Measurements from ENCODE around the gene HPCA. TPM values are rescaled to one million over a fixed set of nuclear protein-coding genes. Genes with fewer than 3 reads are reported as not detected.

Gene HPCA
- total RNA-seq, 1 experiment from 2014 or later = not detected

DNA sequence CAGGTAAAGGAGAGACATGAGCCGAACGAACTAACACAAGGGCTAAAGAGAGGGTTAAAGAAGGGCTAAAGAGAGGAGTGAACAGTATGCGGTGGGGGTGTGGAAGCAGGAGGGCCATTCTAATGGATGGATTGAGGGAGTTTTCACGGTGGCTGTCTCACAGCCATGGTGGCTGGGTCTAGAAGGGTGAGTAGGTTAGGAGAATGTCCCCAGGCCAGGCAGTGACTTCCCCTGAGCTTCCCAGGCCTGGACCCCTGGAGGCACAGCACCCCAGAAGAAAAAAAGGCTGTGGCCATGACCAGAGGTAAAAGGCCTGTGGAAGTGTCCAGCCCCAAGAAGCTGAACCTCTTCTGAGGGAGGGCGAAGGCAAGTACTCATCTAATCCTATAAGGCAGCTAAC lies 19.1 kb upstream of the HPCA start:
- DNase-seq (ENCODE audit: low read depth in 1 of 2, low spot score in 2 of 2) = no peak
- no peak overlapping the region for H3K27ac ChIP-seq
- peaks cover 12% of the 10 kb centered on the region for H3K27me3 ChIP-seq (replicated peaks)
- H3K36me3 ChIP-seq = peaks cover 8% of the 10 kb centered on the region; the same call in 1 of the 2 replicates
- no peak overlapping the region for H3K4me3 ChIP-seq
- H3K4me1 ChIP-seq (replicated peaks) = peaks cover 14% of the 10 kb centered on the region
- H3K9me3 ChIP-seq (replicated peaks) = no peaks in the 10 kb centered on the region

DNA sequence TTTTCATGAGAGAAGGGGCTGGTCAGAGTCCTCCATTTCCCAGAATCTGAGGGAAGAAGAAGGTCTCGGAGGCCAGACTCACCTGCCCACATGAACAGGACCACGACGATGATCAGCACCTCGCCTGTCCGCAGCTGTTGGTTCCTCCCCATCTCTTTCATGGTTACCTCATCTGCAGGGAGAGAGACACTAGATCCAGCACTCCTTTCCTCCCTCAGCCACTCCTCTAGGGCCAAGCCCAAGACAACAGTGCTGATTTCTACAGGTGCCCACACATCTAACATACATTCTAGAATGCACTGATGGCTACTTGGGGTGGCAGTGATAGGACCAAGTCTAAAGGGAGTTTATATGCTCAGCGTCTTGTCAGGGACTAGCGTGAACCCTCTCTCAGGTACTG lies 18.6 kb upstream of the HPCA start:
- H3K36me3 ChIP-seq = peaks cover 3% of the 10 kb centered on the region; the same call in 1 of the 2 replicates
- peaks cover 16% of the 10 kb centered on the region for H3K4me1 ChIP-seq (replicated peaks)
- no peaks in the 10 kb centered on the region for H3K9me3 ChIP-seq (replicated peaks)
- DNase-seq (ENCODE audit: low read depth in 1 of 2, low spot score in 2 of 2) = no peak
- H3K4me3 ChIP-seq = no peak overlapping the region
- no peak overlapping the region for H3K27ac ChIP-seq
- peaks cover 12% of the 10 kb centered on the region for H3K27me3 ChIP-seq (replicated peaks)

DNA sequence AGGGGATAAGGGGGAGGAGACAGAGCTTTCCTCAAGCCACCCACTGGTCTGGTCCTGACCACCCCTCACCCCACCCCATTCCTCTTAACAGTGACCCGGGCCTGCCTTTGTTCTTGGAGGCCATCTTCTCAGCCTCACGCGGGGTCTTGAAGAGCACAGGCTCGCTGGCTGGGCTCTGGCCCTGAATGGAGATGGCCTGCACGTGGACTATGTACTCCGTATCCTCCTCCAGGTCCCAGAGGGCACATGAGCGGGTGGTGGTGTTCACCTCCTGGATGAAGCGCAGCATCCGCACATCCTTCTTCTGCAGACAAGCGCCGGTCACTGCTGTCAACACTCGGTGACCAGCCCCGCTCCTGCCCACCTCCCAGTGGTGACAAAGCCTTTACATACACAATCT lies 18.2 kb upstream of the HPCA start:
- Histone ChIP-seq H3K4me1 (replicated peaks) (peaks cover 19% of the 10 kb centered on the region), H3K27me3 (replicated peaks) (peaks cover 12% of the 10 kb centered on the region), H3K36me3 (no peaks in the 10 kb centered on the region), H3K9me3 (replicated peaks) (no peaks in the 10 kb centered on the region), H3K27ac (no peak overlapping the region), H3K4me3 (no peak overlapping the region)
- no peak for DNase-seq (ENCODE audit: low read depth in 1 of 2, low spot score in 2 of 2)

DNA sequence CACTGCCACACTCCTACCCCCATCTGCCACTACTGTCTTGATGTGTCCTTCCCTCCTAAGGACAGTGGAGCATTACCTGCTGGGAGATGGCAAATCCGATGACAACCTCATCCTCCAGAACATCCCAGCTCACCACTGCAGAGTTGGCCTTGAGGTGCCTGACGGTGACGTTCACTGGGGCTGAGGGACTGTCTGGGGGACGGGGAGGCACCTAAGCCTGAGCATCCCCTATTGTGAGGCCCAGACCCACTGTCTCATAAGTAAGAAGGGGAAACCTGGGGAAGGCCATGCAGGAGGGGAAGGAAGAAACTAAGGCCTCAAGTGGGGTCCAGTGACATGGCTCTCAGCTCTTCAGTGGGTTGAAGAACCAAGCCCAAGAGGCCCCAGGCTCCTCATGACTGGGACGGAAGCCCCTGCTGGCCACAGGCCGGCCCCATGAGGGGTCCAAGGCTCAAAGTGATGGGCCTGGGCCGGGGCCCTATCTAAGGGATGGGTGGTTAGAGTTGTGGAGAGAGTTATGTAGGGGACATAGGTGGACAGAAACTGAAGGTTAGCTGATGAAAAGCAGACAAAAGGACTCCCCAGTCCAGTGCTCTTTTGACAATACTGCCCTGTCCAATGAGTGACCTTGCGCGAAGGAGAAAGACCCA lies 17.4 kb upstream of the HPCA start:
- DNase-seq (ENCODE audit: low read depth in 1 of 2, low spot score in 2 of 2) = no peak
- H3K27ac ChIP-seq = no peak overlapping the region
- peaks cover 19% of the 10 kb centered on the region for H3K4me1 ChIP-seq (replicated peaks)
- H3K27me3 ChIP-seq (replicated peaks) = peaks cover 12% of the 10 kb centered on the region
- no peaks in the 10 kb centered on the region for H3K9me3 ChIP-seq (replicated peaks)
- no peak overlapping the region for H3K4me3 ChIP-seq
- H3K36me3 ChIP-seq = no peaks in the 10 kb centered on the region

DNA sequence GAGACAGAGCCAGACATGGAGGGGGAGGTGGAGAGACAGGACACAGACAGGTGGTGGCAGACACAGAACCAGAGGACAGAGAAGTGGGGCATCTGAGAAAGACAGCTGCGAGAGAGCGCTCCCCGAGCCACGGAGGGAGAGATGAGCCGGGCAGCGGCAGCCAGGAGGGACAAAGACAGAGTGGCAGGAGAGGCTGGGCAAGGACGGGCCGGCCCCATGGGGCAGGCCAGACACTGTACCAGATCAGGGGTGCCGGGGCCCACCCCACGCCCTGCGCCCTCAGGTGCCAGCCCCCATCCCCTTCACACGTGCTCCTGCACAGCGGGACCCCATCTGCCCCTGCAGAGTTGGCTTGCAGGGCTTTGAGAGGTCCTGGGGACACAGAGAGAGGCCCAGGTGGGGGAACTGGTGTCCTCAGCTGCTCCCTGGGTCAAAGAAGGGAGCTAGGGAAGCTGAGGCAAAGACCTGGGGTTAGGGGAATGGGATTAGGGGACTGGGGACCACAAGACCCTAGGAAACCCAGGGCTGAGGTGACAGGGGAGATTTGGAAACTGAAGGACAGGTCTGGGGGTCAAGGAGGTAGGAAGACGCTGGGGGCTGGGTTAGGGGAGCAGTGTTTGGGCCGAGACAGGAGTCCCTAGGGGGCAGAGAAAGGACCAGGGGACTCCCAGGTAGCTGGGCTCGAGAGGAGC lies 16.2 kb upstream of the HPCA start:
- Histone ChIP-seq H3K4me3 (no peak overlapping the region; the same call in 1 of the 2 replicates), H3K27me3 (replicated peaks) (peaks cover 12% of the 10 kb centered on the region), H3K36me3 (no peaks in the 10 kb centered on the region), H3K27ac (no peak overlapping the region), H3K9me3 (replicated peaks) (no peaks in the 10 kb centered on the region), H3K4me1 (replicated peaks) (peaks cover 18% of the 10 kb centered on the region)
- DNase-seq (ENCODE audit: low read depth in 1 of 2, low spot score in 2 of 2) = no peak

DNA sequence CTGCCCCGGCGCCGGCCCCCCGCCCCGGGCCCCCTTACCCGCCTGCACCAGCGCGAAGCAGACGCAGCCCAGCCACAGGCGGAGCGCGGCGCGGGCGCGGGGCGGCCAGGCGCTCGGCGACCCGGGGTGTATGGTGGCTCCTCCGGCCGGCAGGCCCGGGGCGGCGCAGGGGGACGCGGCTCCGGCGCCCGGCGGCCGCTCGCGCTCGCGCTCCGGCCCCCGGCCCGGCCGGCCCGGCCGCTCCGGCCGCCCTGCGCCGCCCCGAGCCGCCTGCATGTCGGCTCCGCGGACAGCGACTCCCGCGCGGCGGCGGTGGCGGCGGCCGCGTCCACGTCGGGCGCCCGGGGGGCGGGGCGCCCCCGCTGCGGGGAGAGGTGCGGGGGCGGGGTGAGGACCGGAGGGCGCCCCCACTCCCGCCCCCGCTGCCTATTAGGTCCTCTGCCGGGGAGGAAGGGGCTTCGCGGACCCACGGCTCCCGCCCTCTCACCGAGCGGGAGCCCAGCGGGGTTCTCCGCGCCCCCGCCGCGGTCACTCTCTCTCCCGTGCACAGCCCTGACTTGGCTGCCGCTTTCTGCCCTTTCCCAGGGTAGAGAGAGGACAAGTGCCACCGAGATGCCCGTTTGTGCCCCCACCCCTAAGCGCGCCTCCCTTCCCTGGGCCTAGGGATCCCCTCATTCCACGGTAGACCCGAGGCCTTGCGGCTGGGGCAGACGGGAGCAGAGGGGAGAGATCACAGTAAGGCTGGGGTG lies 15.5 kb upstream of the HPCA start, which contains the start of gene FNDC5:
FNDC5 (minus strand) TSS at position 298 of the 749 bp plus-strand sequence.
- peak within 1 kb of the TSS; percentile 34 for H3K4me3 ChIP-seq
- DNase-seq (ENCODE audit: low read depth in 1 of 2, low spot score in 2 of 2) = no peak
- H3K27ac ChIP-seq = no peak within 1 kb of the TSS

DNA sequence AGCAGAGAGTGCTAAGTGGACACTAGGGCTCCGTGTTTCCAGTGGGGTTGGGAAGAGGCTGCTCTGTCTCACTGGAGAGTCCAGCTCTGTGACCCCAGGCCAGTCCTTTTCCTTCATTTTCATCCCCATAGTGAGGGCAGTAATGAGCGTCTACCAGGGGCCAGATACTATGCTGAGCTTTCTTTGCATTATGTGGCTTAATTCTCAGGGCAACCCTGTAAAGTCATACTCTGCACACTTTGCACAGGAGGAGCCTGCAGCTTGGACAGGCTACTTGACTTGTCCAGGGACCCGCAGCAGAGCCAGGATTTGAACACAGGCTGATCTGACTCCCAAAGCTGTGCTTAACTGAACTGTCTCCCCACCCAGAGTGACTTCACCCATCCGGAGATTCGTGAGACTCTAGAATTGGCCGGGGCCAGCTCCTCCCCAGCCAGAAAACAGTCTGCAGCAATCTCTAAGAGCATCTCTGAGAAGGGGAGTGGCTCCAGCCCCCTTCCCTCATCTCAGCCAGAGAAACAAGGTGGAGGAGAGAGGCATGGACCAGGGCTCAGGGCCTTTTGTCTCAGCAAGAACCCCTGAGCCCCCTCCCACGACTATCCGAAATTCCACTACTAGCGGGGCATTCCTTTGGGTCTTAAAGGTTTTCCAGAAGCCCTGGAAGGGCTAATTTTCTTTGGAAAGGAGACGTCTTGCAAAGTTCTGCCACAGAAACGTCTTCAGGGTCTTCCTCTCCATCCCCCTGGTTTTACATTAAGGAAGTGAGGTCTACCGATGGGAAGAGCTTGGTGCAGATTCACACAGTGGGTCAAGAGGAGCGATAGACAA lies 14.7 kb upstream of the HPCA start:
- DNase-seq (ENCODE audit: low read depth in 1 of 2, low spot score in 2 of 2) = no peak
- H3K27ac ChIP-seq = no peak overlapping the region

More for the DNA sequence above, 15.5 kb upstream of the HPCA start, which contains the start of gene FNDC5:
- Histone ChIP-seq H3K36me3 (no peaks in the 10 kb centered on the region), H3K27me3 (replicated peaks) (peaks cover 12% of the 10 kb centered on the region), H3K9me3 (replicated peaks) (no peaks in the 10 kb centered on the region), H3K4me1 (replicated peaks) (peaks cover 10% of the 10 kb centered on the region)

DNA sequence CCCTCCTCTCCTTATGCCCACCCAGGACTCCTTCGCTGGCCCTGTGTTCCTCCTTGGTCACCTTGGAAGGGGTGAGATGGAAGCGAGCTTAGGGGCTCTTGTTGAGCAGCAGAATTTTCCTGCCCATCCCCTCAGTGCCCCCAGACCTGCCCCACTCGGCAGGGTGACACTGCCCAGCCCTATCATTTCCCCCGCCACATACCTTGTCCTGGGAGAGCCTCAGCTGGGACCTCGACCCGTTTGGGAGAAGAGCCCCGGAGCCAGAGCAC lies 14.2 kb upstream of the HPCA start:
- H3K9me3 ChIP-seq (replicated peaks) = no peaks in the 10 kb centered on the region
- no peak for DNase-seq (ENCODE audit: low read depth in 1 of 2, low spot score in 2 of 2)
- H3K27ac ChIP-seq = no peak overlapping the region
- no peak overlapping the region for H3K4me3 ChIP-seq
- peaks cover 13% of the 10 kb centered on the region for H3K4me1 ChIP-seq (replicated peaks)
- H3K27me3 ChIP-seq (replicated peaks) = peaks cover 12% of the 10 kb centered on the region
- H3K36me3 ChIP-seq = no peaks in the 10 kb centered on the region

More for the DNA sequence above, 14.7 kb upstream of the HPCA start:
- no peaks in the 10 kb centered on the region for H3K36me3 ChIP-seq
- peaks cover 12% of the 10 kb centered on the region for H3K27me3 ChIP-seq (replicated peaks)
- H3K4me1 ChIP-seq (replicated peaks) = peaks cover 12% of the 10 kb centered on the region
- H3K4me3 ChIP-seq = no peak overlapping the region; the same call in 1 of the 2 replicates
- no peaks in the 10 kb centered on the region for H3K9me3 ChIP-seq (replicated peaks)

DNA sequence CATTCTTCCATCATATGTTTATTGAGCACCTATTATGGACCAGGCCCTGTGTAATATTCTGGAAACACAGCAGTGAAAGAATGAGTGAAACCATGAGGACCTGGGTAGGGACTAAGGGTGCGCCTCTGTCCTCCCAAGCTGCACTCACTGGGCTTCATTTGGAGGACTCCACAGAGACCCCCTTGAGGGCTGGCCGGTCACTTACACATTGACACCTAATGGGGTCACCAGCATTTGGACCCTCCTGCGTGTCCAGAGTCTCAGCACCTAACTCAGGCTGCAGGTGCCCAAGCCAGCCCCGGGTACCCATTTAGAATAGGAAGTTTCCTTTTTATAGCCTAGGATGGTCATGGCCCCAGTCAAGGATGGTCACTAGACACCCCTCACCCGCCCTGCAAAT lies 12.8 kb upstream of the HPCA start:
- DNase-seq (ENCODE audit: low read depth in 1 of 2, low spot score in 2 of 2) = no peak
- Histone ChIP-seq H3K9me3 (replicated peaks) (no peaks in the 10 kb centered on the region), H3K27ac (no peak overlapping the region), H3K27me3 (replicated peaks) (peaks cover 12% of the 10 kb centered on the region), H3K36me3 (no peaks in the 10 kb centered on the region), H3K4me1 (replicated peaks) (peaks cover 13% of the 10 kb centered on the region), H3K4me3 (no peak overlapping the region)

DNA sequence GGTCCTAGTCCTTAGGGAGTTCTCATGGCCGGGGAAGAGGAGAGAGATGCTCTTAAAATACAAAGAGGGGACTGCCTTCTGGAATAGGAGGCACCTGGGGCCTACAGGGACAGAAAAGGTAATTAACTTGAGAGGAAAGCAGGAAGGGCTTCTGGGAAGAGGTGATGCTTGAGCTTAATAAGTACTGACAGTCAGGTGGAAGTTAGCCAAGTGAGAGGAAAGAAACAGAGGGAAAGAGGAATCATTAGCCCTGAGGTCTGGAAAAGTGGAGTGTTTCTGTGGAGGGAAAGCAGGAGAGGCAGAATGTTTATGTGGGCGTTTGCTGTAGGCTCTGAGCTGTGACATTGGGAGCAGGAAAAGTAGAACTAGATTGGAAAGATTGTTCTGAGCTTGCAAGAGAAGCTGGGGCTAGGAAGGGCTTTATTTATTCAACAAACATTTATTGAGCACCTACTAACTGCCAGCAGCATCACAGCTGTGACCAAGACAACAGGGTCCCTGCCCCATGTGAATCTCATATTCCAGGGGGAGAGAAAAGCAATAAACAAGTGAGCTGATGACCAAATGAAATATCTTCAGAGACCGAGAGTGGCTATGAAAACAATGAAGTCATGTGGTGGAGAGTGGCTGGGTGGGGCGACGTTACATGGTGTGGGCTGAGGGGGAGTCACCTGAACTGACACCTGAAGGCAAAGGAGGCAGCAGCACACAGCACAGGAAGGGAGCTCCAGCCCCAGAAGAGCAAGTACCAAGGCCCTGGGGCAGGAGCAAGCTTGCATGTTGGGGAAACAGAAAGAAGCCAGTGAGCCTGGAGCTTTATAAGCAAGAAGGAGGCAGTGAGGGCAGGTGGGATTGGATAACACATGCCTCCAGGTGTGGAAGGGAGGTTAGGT lies 11.2 kb upstream of the HPCA start:
- no peaks in the 10 kb centered on the region for H3K9me3 ChIP-seq (replicated peaks)
- peaks cover 13% of the 10 kb centered on the region for H3K4me1 ChIP-seq (replicated peaks)
- H3K36me3 ChIP-seq = no peaks in the 10 kb centered on the region
- peaks cover 12% of the 10 kb centered on the region for H3K27me3 ChIP-seq (replicated peaks)
- no peak for DNase-seq (ENCODE audit: low read depth in 1 of 2, low spot score in 2 of 2)
- H3K27ac ChIP-seq = no peak overlapping the region
- H3K4me3 ChIP-seq = no peak overlapping the region

DNA sequence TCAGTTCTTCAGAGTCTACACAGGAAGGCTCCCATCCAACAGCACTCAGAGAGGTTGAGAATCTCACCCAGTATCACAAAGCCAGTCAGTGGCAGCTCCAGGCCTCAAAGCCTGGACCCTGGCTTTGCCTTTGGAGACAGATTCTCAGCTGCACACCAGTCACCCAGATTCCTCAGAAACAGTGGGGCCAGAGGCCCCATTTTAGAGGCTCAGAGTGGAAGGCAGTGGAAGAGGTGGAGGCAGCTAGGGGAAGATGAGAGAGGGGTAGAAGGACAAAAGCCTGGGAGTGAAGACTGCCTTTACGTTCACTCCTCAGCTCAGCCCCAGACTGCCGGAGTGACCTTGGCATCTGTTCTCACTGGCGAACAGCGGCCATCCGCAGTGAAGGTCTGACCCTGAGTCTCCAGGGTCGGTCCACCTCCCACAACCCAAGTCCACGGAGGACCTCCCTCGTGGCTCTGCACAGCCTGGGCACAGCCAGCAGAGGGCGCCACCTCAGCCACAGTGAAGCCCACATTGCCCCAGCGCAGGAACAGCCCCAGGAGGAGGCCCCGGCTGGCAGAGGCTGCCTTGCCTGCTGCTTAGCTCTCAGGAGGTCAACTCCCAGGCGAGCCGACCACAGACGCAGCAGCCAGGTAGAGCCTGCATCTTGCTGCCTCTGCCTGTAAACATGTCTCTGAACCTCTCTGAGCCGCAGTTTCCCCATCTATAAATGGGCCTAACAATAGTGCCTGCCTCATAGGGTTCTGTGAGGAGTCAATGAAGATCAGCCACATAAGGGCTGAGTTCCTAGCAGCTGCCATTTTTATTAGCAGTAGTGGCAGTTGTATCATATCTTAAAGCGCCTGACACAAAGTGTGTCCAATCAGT lies 9.7 kb upstream of the HPCA start:
- H3K27ac ChIP-seq = no peak overlapping the region
- H3K9me3 ChIP-seq (replicated peaks) = no peaks in the 10 kb centered on the region
- H3K4me1 ChIP-seq (replicated peaks) = peaks cover 8% of the 10 kb centered on the region
- H3K36me3 ChIP-seq = no peaks in the 10 kb centered on the region
- H3K4me3 ChIP-seq = no peak overlapping the region
- 0 out of 2 replicates have a peak, but pooled peaks cover 5% of the 10 kb centered on the region for H3K27me3 ChIP-seq (replicated peaks)
- peak; percentile 44 to 68 for DNase-seq (ENCODE audit: low read depth in 1 of 2, low spot score in 2 of 2)

Measured in SJSA1 (cell line).